Measurements from ENCODE around the gene CCDC28A.

- TF ChIP-seq GATA2 (IDR thresholded peaks at IDR 0.05; ENCODE audit: low read depth, low read length): no peak
- no peak for TF ChIP-seq GATA3 (IDR thresholded peaks at IDR 0.05; ENCODE audit: low read depth, low read length)
These were observed 38.3 kb downstream of the CCDC28A start for GRCh38 chr6:138811866-138812265.

Measured in SH-SY5Y (cell line).